A673 (cell line): Measurements from ENCODE around the gene CACHD1. TPM values are rescaled to one million over a fixed set of nuclear protein-coding genes. Genes with fewer than 3 reads are reported as not detected.

Source experiments
- BruUV-seq: library from RNA; stranded (reverse); fragments of 400-500 nt; replicated peaks from 2 replicates; lab custom pipeline; 2021; lab: Mats Ljungman, UMichigan
- CTCF ChIA-PET: fragments of 300-600 bp; sonication (Branson Sonifier 250); formaldehyde crosslinking; loops from one replicate; lab custom pipeline; 2022; ENCODE audit warnings: antibody characterized with exemption; lab: Charles Lee
- POLR2A ChIA-PET: fragments of 300-600 bp; sonication (Branson Sonifier 250); formaldehyde crosslinking; loops from one replicate; lab custom pipeline; 2022; ENCODE audit warnings: antibody characterized with exemption; ENCODE audit not compliant: low non-redundant PET; lab: Charles Lee
- DNase-seq: peaks from one replicate; pipeline ENCODE4 v3.0.0-alpha.2; 2015; ENCODE audit warnings: low spot score
- H3K27ac ChIP-seq: fragments of 200-600 bp; sonication (generic); 2 replicates; pipeline ENCODE4 v1.5.1; 2016; ENCODE audit warnings: mixed run types, low read depth, mild to moderate bottlenecking, mixed read lengths, antibody characterized with exemption, low read length; ENCODE audit not compliant: poor library complexity, severe bottlenecking
- H3K27me3 ChIP-seq: fragments of 200-600 bp; sonication (generic); replicated peaks from 2 replicates; pipeline ENCODE4 v1.6.1; 2017; ENCODE audit warnings: mixed run types, low read depth, mild to moderate bottlenecking, mixed read lengths, antibody characterized with exemption, low read length; ENCODE audit not compliant: insufficient read depth, poor library complexity
- H3K36me3 ChIP-seq: fragments of 200-600 bp; sonication (generic); 2 replicates; pipeline ENCODE4 v1.6.1; 2016; ENCODE audit warnings: mixed run types, mild to moderate bottlenecking, mixed read lengths, antibody characterized with exemption, low read length; ENCODE audit not compliant: insufficient read depth, poor library complexity, severe bottlenecking
- H3K4me1 ChIP-seq: fragments of 200-600 bp; sonication (generic); 2 replicates; pipeline ENCODE4 v1.6.1; 2017; ENCODE audit warnings: mixed run types, mild to moderate bottlenecking, mixed read lengths, antibody characterized with exemption, low read length; ENCODE audit not compliant: insufficient read depth, poor library complexity, severe bottlenecking
- H3K4me3 ChIP-seq: fragments of 200-600 bp; sonication (generic); 2 replicates; pipeline ENCODE4 v1.5.1; 2016; ENCODE audit warnings: low read depth, mixed run types, mild to moderate bottlenecking, mixed read lengths, low read length; ENCODE audit not compliant: poor library complexity, severe bottlenecking
- H3K9me3 ChIP-seq: fragments of 200-600 bp; sonication (generic); 2 replicates; pipeline ENCODE4 v1.6.1; 2016; ENCODE audit warnings: mixed run types, low read depth, mild to moderate bottlenecking, mixed read lengths, antibody characterized with exemption, low read length; ENCODE audit not compliant: poor library complexity, severe bottlenecking
- EZH2 ChIP-seq: fragments of 200-600 bp; sonication (generic); IDR thresholded peaks from 2 replicates; pipeline ENCODE4 v1.6.1; 2017; ENCODE audit warnings: borderline replicate concordance, low read depth, mild to moderate bottlenecking, mixed read lengths, antibody characterized with exemption, low read length; ENCODE audit not compliant: poor library complexity, severe bottlenecking
- intact Hi-C: fragments of 100-400 bp; cut with micrococcal nuclease; formaldehyde crosslinking; loops from one replicate; pipeline ENCODE4 v1.10.0; 2022; ENCODE audit not compliant: unreplicated experiment
- total RNA-seq: library from RNA; stranded (reverse); gene quantifications from 2 replicates; pipeline ENCODE4 v1.2.3, GENCODE V29; 2021
- TF ChIP-seq, protein P1 (sequence below): fragments of 300-800, 200-600 bp; sonication (generic); conservative IDR thresholded peaks from 2 replicates; pipeline ENCODE4 v1.5.1; 2017; ENCODE audit warnings: low read depth, mild to moderate bottlenecking, antibody characterized with exemption, low read length, moderate library complexity, mixed read lengths

The CACHD1 gene
- total RNA-seq, 1 experiment from 2014 or later = 39.2 TPM

DNA sequence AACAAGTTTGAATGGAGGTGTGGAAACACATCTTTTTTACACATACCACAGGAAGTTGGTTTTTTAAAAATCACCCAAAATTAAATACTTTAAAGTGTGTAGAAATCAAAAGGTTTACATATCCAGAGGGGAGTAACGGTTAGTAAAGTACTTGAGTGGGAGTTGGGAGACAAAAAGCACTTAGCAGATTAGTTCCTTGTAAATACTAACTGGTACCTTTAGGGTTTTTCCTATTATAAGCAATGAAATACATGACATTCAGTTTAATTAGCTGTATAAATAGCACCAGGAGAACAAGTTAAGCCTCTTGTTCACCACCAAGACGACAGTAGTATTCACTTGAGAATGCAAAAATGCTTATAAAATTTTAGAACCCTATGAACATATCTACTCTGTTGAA, 251.2 kb downstream of the CACHD1 start:
- intact Hi-C loops = no loop called here
- H3K27me3 ChIP-seq = no peaks in the 10 kb centered on the region
- no peak for TF ChIP-seq EZH2
- TF ChIP-seq, protein P1, sequence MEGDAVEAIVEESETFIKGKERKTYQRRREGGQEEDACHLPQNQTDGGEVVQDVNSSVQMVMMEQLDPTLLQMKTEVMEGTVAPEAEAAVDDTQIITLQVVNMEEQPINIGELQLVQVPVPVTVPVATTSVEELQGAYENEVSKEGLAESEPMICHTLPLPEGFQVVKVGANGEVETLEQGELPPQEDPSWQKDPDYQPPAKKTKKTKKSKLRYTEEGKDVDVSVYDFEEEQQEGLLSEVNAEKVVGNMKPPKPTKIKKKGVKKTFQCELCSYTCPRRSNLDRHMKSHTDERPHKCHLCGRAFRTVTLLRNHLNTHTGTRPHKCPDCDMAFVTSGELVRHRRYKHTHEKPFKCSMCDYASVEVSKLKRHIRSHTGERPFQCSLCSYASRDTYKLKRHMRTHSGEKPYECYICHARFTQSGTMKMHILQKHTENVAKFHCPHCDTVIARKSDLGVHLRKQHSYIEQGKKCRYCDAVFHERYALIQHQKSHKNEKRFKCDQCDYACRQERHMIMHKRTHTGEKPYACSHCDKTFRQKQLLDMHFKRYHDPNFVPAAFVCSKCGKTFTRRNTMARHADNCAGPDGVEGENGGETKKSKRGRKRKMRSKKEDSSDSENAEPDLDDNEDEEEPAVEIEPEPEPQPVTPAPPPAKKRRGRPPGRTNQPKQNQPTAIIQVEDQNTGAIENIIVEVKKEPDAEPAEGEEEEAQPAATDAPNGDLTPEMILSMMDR = no peak
- no TSS peak for BruUV-seq
- H3K9me3 ChIP-seq = peaks cover 2% of the 10 kb centered on the region
- CTCF ChIA-PET = interaction anchor here (0.6 kb wide), 1 partner anchor 475 kb away, joined by 4 read pairs; no protein-coding TSS in a partner anchor
- DNase-seq = no peak
- no peaks in the 10 kb centered on the region for H3K4me1 ChIP-seq
- H3K27ac ChIP-seq = no peak overlapping the region
- H3K36me3 ChIP-seq = no peaks in the 10 kb centered on the region
- POLR2A ChIA-PET = no interaction called here
- H3K4me3 ChIP-seq = no peak overlapping the region

DNA sequence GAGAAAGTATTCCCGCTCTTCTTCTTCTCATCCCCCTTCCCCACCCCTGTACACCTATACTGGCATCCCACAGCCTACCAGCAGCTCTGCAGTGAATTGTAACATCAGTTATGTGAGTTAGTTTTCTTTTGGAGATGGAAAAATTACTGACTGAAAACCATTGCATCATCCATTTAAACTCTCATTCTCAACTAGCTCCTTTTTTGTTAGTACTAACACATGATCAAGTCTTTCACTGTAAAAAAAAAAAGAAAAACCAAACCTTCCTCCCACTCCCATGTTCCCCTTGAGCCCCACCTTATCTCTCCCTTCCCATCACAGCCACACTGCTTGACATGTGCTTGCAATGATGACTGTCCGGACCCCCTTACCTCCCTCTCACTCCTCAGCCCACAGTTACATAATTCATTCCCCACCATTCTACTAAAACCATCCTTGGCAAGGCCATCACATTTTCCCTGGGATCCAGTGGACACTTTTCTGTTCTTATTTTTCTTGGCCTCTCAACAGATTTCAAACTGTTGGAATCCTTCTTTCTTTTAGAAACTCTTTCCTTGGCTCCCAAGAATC, 251.7 kb downstream of the CACHD1 start:
- H3K4me3 ChIP-seq = no peak overlapping the region
- no TSS peak for BruUV-seq
- ChIA-PET CTCF (interaction anchor here (0.6 kb wide), 1 partner anchor 476 kb away, joined by 4 read pairs; no protein-coding TSS in a partner anchor), POLR2A (no interaction called here)
- no peaks in the 10 kb centered on the region for H3K27me3 ChIP-seq
- no peak for TF ChIP-seq EZH2
- TF ChIP-seq, protein P1 = no peak
- no peak overlapping the region for H3K27ac ChIP-seq
- H3K9me3 ChIP-seq = peaks cover 2% of the 10 kb centered on the region
- DNase-seq = no peak
- no peaks in the 10 kb centered on the region for H3K4me1 ChIP-seq
- H3K36me3 ChIP-seq = no peaks in the 10 kb centered on the region
- intact Hi-C loops = no loop called here

DNA sequence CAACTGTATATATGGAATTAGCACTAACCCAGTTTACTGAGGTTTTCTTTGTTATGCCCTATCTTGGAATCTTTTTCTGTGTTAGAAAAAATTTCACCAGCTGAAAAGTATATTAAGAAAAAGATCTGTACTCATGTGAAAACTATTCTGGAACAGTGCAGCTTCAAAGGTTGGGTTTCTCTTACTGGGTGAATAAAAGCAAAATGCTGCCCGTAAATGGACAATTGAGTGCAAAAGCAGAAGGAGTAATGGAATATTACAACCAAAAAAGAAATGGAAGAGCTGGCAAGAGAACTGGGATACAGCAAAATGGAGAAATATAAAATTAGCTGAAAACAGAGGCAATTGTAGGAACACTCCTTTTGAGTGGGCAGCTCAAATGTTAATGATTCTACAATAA, 257.9 kb downstream of the CACHD1 start:
- no peak for DNase-seq
- POLR2A ChIA-PET = interaction anchor here (0.7 kb wide), 1 partner anchor 102 kb away, joined by 3 read pairs; no protein-coding TSS in a partner anchor
- Histone ChIP-seq H3K27me3 (no peaks in the 10 kb centered on the region), H3K9me3 (no peaks in the 10 kb centered on the region), H3K27ac (no peak overlapping the region), H3K36me3 (no peaks in the 10 kb centered on the region), H3K4me1 (no peaks in the 10 kb centered on the region), H3K4me3 (no peak overlapping the region)
- CTCF ChIA-PET = no interaction called here
- TF ChIP-seq, protein P1 = no peak
- TF ChIP-seq EZH2 = no peak
- BruUV-seq = no TSS peak
- intact Hi-C loops = no loop called here
